WTC11 (cell line): ENCODE results near the gene PNLIPRP1. TPM values are rescaled to one million over a fixed set of nuclear protein-coding genes. Genes with fewer than 3 reads are reported as not detected.

Source experiments
- ATAC-seq: fragments of 200-7000 bp; cut with Tn5 transposase; 2 replicates; pipeline ENCODE4 v1.10.0; 2021; ENCODE audit warnings: mild to moderate bottlenecking, moderate library complexity
- CTCF ChIA-PET: fragments of 300-600 bp; sonication (Branson Sonifier 250); formaldehyde crosslinking; loops from one replicate; lab custom pipeline; 2021; ENCODE audit warnings: antibody characterized with exemption; lab: Charles Lee
- POLR2A ChIA-PET: fragments of 350-600 bp; sonication (Branson Sonifier 250); formaldehyde crosslinking; loops from one replicate; lab custom pipeline; 2021; ENCODE audit warnings: antibody characterized with exemption; lab: Charles Lee
- DNase-seq: peaks from one replicate; pipeline ENCODE4 v3.0.0; 2021; ENCODE audit warnings: low spot score
- H3K27ac Mint-ChIP-seq: 2 replicates; pipeline ENCODE4 v1.8.0; 2021; ENCODE audit warnings: mixed read lengths
- H3K27me3 Mint-ChIP-seq: 2 replicates; pipeline ENCODE4 v1.8.0; 2021; ENCODE audit warnings: low read depth, mild to moderate bottlenecking, moderate library complexity, mixed read lengths
- H3K36me3 Mint-ChIP-seq: 2 replicates; pipeline ENCODE4 v1.8.0; 2021; ENCODE audit warnings: mixed read lengths
- H3K4me1 Mint-ChIP-seq: 2 replicates; pipeline ENCODE4 v1.8.0; 2022; ENCODE audit warnings: mixed read lengths
- H3K4me3 Mint-ChIP-seq: 2 replicates; pipeline ENCODE4 v1.8.0; 2021; ENCODE audit warnings: mild to moderate bottlenecking, moderate library complexity, mixed read lengths
- H3K9me3 Mint-ChIP-seq: 2 replicates; pipeline ENCODE4 v1.8.0; 2021; ENCODE audit warnings: mixed read lengths
- ATF3 ChIP-seq: sonication (generic); formaldehyde crosslinking; conservative IDR thresholded peaks from 2 replicates; pipeline ENCODE4 v1.8.1; 2022; ENCODE audit warnings: mild to moderate bottlenecking, missing genetic modification reagents
- CREB1 ChIP-seq: sonication (generic); formaldehyde crosslinking; IDR thresholded peaks from 2 replicates; pipeline ENCODE4 v1.8.0; 2023; ENCODE audit warnings: mild to moderate bottlenecking, missing genetic modification reagents
- ELF4 ChIP-seq: sonication (generic); formaldehyde crosslinking; IDR thresholded peaks from 2 replicates; pipeline ENCODE4 v1.8.1; 2022; ENCODE audit warnings: low read depth, mild to moderate bottlenecking, moderate library complexity, missing genetic modification reagents
- FOXP4 ChIP-seq: sonication (generic); formaldehyde crosslinking; IDR thresholded peaks from 2 replicates; pipeline ENCODE4 v1.8.0; 2022; ENCODE audit warnings: mild to moderate bottlenecking, missing genetic modification reagents
- MLX ChIP-seq: sonication (generic); formaldehyde crosslinking; IDR thresholded peaks from 2 replicates; pipeline ENCODE4 v1.8.1; 2023; ENCODE audit warnings: mild to moderate bottlenecking, missing genetic modification reagents, moderate library complexity
- MYBL2 ChIP-seq: sonication (generic); formaldehyde crosslinking; IDR thresholded peaks from 2 replicates; pipeline ENCODE4 v1.8.1; 2023; ENCODE audit warnings: mild to moderate bottlenecking, moderate library complexity, missing genetic modification reagents
- NFYB ChIP-seq: sonication (generic); formaldehyde crosslinking; conservative IDR thresholded peaks from 2 replicates; pipeline ENCODE4 v1.8.0; 2022; ENCODE audit warnings: low read depth, missing genetic modification reagents
- OVOL2 ChIP-seq: fragments of 250-450 bp; sonication (Bioruptor Pico); IDR thresholded peaks from 2 replicates; pipeline ENCODE4 v1.9.0; 2021; ENCODE audit warnings: mild to moderate bottlenecking, borderline replicate concordance
- RORB ChIP-seq: fragments of 250-450 bp; sonication (Bioruptor Pico); IDR thresholded peaks from 2 replicates; pipeline ENCODE4 v1.9.0; 2021; ENCODE audit warnings: mild to moderate bottlenecking
- SMAD4 ChIP-seq: sonication (generic); formaldehyde crosslinking; IDR thresholded peaks from 2 replicates; pipeline ENCODE4 v1.8.0; 2022; ENCODE audit warnings: mild to moderate bottlenecking, missing genetic modification reagents
- TCF7 ChIP-seq: sonication (generic); formaldehyde crosslinking; IDR thresholded peaks from 2 replicates; pipeline ENCODE4 v1.8.0; 2022; ENCODE audit warnings: mild to moderate bottlenecking, low read depth, missing genetic modification reagents, moderate library complexity
- TP53 ChIP-seq: sonication (generic); formaldehyde crosslinking; IDR thresholded peaks from 2 replicates; pipeline ENCODE4 v1.8.1; 2023; ENCODE audit warnings: mild to moderate bottlenecking, missing genetic modification reagents
- ZBTB21 ChIP-seq: sonication (generic); formaldehyde crosslinking; IDR thresholded peaks from 2 replicates; pipeline ENCODE4 v1.8.1; 2023; ENCODE audit warnings: mild to moderate bottlenecking, missing genetic modification reagents, borderline replicate concordance
- ZNF219 ChIP-seq: sonication (generic); formaldehyde crosslinking; IDR thresholded peaks from 2 replicates; pipeline ENCODE4 v1.8.0; 2023; ENCODE audit warnings: missing genetic modification reagents, mild to moderate bottlenecking, borderline replicate concordance
- ZNF263 ChIP-seq: sonication (generic); formaldehyde crosslinking; IDR thresholded peaks from 2 replicates; pipeline ENCODE4 v1.8.1; 2022; ENCODE audit warnings: low read depth, mild to moderate bottlenecking, moderate library complexity, missing genetic modification reagents
- ZNF317 ChIP-seq: sonication (generic); formaldehyde crosslinking; IDR thresholded peaks from 2 replicates; pipeline ENCODE4 v1.8.1; 2023; ENCODE audit warnings: low read depth, mild to moderate bottlenecking, moderate library complexity, missing genetic modification reagents, borderline replicate concordance
- ZNF423 ChIP-seq: fragments of 250-450 bp; sonication (Bioruptor Pico); IDR thresholded peaks from 2 replicates; pipeline ENCODE4 v2.1.2; 2022; ENCODE audit warnings: mild to moderate bottlenecking, moderate library complexity
- ZNF532 ChIP-seq: fragments of 250-450 bp; sonication (Bioruptor Pico); IDR thresholded peaks from 2 replicates; pipeline ENCODE4 v1.9.0; 2021; ENCODE audit warnings: mild to moderate bottlenecking, borderline replicate concordance
- total RNA-seq: library from RNA; stranded (reverse); gene quantifications from 3 replicates; pipeline ENCODE4 v1.2.3, GENCODE V29; 2021
- TF ChIP-seq, protein P1 (sequence below): fragments of 250-450 bp; sonication (Bioruptor Pico); IDR thresholded peaks from 2 replicates; pipeline ENCODE4 v2.1.2; 2022; ENCODE audit warnings: mild to moderate bottlenecking, moderate library complexity
- TF ChIP-seq, protein P2 (sequence below): sonication (generic); formaldehyde crosslinking; IDR thresholded peaks from 2 replicates; pipeline ENCODE4 v1.8.0; 2023; ENCODE audit warnings: missing genetic modification reagents
- TF ChIP-seq, protein P3 (sequence below): sonication (generic); formaldehyde crosslinking; IDR thresholded peaks from 2 replicates; pipeline ENCODE4 v1.8.1; 2022; ENCODE audit warnings: missing genetic modification reagents, borderline replicate concordance

The PNLIPRP1 gene
- total RNA-seq, 1 experiment from 2014 or later = 0.68 TPM

DNA sequence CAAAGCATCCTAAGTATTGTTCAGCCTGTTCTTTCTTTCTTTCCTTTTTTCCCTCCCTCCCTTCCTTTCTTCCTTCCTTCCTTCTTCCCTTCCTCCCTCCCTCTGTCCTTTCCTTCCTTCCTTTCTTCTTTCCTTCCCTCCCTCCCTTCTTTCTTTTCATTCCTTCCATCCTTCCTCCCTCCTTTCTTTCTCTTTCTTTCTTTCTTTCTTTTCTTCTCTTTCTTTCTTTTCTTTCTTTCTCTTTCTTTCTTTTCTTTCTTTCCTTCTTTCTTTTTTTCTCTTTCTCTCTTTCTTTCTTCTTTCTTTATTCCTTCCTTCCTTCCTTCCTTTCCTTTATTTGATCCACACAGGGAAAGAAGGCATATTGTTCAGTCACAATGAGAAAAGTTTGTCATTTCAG lies 23.8 kb upstream of the PNLIPRP1 start (continued):
- TF ChIP-seq ZNF317 (no peak), TCF7 (CRISPR knock-in tag) (no peak), MLX (no peak), SMAD4 (no peak), ZNF532 (CRISPR knock-in tag) (no peak)
- TF ChIP-seq, protein P1, sequence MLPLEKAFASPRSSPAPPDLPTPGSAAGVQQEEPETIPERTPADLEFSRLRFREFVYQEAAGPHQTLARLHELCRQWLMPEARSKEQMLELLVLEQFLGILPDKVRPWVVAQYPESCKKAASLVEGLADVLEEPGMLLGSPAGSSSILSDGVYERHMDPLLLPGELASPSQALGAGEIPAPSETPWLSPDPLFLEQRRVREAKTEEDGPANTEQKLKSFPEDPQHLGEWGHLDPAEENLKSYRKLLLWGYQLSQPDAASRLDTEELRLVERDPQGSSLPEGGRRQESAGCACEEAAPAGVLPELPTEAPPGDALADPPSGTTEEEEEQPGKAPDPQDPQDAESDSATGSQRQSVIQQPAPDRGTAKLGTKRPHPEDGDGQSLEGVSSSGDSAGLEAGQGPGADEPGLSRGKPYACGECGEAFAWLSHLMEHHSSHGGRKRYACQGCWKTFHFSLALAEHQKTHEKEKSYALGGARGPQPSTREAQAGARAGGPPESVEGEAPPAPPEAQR (CRISPR knock-in tag) = no peak

- Mint-ChIP-seq H3K4me3 (no peak overlapping the region), H3K36me3 (no peaks in the 10 kb centered on the region), H3K9me3 (no peaks in the 10 kb centered on the region), H3K27me3 (no peaks in the 10 kb centered on the region), H3K27ac (no peak overlapping the region)
- DNase-seq (no peak), ATAC-seq (no peak)
- CTCF ChIA-PET = no interaction called here
- no peak for TF ChIP-seq MYBL2 (CRISPR knock-in tag)
- no peak for TF ChIP-seq ZNF423
- no peak for TF ChIP-seq ATF3 (CRISPR knock-in tag)
- no peak for TF ChIP-seq ZNF263 (CRISPR knock-in tag)
- no peak for TF ChIP-seq ZBTB21 (CRISPR knock-in tag)
- TF ChIP-seq, protein P2, sequence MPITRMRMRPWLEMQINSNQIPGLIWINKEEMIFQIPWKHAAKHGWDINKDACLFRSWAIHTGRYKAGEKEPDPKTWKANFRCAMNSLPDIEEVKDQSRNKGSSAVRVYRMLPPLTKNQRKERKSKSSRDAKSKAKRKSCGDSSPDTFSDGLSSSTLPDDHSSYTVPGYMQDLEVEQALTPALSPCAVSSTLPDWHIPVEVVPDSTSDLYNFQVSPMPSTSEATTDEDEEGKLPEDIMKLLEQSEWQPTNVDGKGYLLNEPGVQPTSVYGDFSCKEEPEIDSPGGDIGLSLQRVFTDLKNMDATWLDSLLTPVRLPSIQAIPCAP = no peak
- TF ChIP-seq TCF7 (CRISPR knock-in tag) = no peak
- no peak for TF ChIP-seq TP53 (CRISPR knock-in tag)
- TF ChIP-seq NFYB (CRISPR knock-in tag) = no peak
- TF ChIP-seq RORB = no peak
- TF ChIP-seq FOXP4 (CRISPR knock-in tag) = no peak
- TF ChIP-seq OVOL2 (CRISPR knock-in tag) = no peak
- no peak for TF ChIP-seq ZNF219 (CRISPR knock-in tag)
- TF ChIP-seq, protein P3, sequence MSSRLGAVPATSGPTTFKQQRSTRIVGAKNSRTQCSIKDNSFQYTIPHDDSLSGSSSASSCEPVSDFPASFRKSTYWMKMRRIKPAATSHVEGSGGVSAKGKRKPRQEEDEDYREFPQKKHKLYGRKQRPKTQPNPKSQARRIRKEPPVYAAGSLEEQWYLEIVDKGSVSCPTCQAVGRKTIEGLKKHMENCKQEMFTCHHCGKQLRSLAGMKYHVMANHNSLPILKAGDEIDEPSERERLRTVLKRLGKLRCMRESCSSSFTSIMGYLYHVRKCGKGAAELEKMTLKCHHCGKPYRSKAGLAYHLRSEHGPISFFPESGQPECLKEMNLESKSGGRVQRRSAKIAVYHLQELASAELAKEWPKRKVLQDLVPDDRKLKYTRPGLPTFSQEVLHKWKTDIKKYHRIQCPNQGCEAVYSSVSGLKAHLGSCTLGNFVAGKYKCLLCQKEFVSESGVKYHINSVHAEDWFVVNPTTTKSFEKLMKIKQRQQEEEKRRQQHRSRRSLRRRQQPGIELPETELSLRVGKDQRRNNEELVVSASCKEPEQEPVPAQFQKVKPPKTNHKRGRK (CRISPR knock-in tag) = no peak
- TF ChIP-seq ELF4 (CRISPR knock-in tag) = no peak
- no peak for TF ChIP-seq CREB1
- TF ChIP-seq, all 79 proteins: peak for 0
- no peaks in the 10 kb centered on the region for H3K4me1 Mint-ChIP-seq
- POLR2A ChIA-PET = no interaction called here
Observed at GRCh38 chr10:116567335-116567734, 23.4 kb upstream of the PNLIPRP1 start.
